HK-2 (cell line): Measurements from ENCODE around the gene RAB29.
A peak's percentile ranks its signal among the peaks of the same experiment; 100 is the strongest.

Experiments used
- DNase-seq: peaks from one replicate; pipeline ENCODE4 v3.0.0-alpha.2; 2018; ENCODE audit not compliant: unreplicated experiment

The RAB29 gene

DNA sequence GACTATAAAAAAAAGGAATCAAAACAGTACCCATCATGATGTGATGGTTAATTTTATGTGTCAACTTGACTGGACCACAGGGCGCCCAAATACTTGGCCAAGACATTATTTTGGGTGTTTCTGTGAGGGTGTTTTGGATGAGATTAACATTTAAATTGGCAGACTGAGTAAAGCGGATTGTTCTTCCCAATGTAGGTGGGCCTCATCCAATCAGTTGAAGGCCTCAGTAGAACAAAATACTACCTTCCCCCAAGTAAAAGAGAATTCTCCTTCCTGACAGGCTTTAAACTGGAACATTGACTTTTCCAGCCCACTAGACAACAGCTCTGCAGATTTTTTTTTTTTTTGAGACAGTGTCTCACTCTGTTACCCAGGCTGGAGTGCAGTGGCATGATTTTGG is 10.7 kb downstream of the RAB29 start:
- DNase-seq: no peak

DNA sequence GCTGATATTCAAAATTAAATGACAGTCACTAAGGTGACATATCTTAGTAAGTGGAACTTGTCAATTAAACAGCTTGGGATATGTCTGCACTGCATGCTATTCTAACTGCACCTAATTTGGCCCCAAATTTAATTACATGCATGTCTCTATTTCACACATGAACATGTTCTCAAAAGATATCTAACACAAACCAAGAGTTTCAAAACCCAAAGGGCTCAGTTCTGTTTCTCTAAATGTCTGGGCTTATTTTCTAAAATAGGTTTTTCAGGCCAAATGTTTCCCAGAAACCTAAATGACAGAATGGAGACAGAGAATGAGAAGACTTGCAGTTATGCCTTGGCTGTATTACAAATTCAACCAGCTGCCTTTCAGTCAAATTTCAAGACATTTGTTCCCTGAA is 11.3 kb downstream of the RAB29 start:
- no peak for DNase-seq

DNA sequence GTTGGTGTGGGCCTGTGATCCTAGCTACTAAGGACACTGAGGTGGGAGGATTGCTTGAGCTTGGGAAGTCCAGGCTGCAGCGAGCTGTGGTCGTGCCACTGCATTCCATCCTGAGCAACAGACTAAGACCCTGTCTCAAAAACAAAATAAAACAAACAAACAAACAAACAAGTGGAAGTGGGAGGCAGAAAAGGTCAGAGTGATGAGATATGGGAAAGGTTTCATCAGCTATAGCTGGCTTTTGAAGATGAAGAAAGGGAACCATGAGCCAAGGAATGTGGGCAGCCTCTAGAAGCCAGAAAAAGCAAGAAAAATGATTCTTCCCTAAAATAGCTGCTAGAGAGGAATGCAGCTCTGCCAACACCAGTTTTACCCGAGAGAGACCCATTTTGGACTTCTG is 14.7 kb downstream of the RAB29 start:
- DNase-seq: no peak

DNA sequence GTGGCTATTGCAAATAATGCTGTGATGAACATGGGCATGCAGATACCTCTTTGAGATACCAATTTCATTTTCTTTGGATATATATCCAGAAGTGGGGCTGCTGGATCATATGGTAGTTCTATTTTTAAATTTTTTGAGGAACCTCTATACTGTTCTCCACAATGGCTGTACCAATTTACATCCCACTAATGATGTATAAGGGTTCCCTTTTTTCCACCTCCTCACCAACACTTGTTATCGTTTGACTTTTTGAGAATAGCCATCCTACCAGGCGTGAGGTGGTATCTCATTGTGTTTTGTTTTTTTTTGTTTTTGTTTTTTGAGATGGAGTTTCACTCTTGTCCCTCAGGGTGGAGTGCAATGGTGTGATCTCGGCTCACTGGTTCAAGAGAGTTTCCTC is 18.7 kb downstream of the RAB29 start:
- no peak for DNase-seq

DNA sequence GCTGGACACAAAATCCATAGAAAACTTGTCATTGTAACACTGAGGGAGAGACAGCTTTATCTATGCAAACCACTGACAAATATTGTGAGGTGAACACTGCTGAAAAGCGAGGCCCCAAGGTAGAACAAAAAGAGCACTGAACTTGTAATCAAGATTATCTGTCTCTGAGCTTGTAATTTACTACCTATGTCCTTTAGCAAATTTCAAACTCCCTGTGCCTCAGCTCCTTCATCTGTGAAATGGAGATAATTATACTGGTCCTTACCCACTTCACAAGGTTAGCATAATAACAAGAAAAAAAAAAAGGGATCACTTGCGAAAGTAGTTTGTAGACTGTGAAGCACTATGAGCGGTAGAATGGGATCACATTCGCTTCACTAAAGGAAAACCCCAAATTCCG is 20.4 kb downstream of the RAB29 start:
- DNase-seq: no peak

DNA sequence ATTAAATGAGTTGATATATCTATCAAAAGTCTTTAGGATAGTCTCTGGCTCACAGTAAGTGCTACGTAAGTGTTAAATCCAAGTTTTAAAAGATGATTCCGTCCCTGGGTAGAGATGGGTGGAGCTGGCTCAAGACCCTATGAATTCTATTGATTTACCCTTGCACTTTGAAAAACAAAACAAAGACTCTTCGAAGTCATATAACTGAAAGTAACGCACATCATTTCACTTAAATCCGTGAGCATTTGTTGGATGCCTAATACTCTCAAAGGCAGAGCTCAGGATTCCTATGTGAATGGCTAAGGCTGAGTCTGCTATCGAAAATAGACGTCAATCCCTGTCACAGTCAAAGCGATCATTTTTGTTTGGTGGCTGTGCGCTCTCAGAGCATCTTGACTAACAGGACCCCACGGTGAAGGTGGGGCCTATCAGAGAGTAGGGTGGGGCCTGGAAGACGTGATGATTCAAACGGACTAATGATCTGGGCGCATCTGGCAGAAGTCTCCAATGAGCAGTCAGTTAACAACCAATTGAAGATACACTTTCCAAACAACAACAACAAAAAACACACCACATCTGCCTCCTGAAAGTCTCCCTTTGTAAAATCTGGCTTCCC is 24.1 kb downstream of the RAB29 start:
- DNase-seq: no peak

DNA sequence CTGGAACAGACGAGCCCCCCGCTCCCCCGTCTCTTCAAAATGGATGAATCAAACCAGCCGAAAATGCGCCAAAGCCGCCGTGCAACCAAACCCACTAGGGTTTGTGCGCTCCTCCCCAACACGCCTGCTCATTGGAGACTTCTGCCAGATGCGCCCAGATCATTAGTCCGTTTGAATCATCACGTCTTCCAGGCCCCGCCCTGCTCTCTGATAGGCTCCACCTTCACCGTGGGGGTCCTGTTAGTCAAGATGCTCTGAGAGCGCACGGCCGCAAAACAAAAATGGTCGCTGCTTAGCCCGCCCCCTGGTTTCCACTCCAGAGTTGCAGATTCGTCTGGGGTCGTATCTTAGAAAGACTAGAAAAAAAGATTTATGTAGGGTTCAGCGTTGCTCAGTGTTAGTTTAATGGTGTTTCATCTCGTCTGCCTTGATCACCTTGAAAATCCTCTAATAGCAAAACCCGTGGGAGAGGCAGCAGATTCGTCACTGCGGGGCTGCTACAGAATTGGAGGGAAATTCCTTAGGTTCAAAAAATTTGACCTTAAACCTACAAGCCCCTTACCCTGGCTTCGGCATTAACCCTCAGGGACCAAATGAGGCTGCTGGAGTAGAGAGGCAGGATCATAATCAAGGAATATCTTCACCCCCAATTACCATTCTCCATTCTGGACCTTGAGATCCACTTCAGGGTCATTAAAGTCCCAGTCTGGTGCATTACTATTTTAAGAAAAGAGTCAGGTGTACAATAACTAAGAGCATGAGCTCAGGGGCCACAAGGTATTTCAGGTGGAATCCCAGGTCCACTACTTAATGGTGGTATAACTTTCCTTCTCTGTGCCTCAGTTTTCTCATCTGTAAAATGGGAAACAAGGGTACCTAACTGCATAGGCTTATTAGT is 24.9 kb downstream of the RAB29 start, which contains the start of gene NUCKS1:
Gene NUCKS1, minus strand, starts transcription at position 45 of the 898 bp plus-strand sequence. CDS start 209 bp downstream, outside the sequence.
- DNase-seq: peak; percentile 99

DNA sequence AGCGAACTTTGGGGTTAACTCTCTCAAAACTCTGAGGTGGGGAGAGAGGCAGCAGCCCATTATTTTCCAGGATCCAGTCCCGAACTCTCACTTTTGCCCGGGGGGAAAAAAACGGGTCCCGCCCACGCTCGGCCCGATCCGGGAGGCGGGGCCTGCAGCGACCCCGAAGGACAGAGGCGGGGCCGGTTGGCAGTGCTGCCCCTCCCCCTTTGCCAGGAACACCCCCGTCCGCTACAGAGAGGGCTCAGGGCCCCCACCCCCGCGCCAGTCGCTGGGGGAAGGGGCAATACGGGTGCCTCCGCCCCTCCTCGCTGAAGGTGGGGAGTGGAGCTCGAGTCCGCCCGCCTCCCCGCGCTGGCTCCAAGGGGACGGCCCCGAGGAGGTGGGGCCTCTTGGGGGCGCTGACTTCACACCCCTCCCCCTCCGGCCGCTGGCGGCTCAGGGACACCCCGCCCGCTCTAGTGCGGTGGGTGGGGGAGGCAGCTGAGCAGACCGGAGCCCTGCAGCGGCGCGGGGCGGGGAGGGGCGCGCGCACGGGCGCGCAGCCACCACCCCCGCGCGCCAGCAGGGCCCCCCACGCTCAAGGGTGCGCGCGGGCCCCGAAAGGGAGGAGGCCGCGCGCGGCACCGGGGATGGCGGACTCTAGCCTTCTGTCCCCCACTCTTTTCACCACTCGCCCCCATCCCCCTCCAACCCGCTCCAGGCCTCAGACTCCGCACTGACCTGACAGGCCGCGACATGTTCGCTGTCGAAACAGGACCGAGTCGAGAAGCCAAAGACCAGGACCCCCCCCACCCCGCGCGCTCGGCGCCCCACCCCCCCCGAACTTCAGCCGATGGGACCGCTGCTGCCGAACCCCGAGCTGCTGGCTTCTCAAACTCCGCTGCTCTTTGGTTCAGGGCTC is 25.8 kb downstream of the RAB29 start:
- DNase-seq: peak; percentile 98

DNA sequence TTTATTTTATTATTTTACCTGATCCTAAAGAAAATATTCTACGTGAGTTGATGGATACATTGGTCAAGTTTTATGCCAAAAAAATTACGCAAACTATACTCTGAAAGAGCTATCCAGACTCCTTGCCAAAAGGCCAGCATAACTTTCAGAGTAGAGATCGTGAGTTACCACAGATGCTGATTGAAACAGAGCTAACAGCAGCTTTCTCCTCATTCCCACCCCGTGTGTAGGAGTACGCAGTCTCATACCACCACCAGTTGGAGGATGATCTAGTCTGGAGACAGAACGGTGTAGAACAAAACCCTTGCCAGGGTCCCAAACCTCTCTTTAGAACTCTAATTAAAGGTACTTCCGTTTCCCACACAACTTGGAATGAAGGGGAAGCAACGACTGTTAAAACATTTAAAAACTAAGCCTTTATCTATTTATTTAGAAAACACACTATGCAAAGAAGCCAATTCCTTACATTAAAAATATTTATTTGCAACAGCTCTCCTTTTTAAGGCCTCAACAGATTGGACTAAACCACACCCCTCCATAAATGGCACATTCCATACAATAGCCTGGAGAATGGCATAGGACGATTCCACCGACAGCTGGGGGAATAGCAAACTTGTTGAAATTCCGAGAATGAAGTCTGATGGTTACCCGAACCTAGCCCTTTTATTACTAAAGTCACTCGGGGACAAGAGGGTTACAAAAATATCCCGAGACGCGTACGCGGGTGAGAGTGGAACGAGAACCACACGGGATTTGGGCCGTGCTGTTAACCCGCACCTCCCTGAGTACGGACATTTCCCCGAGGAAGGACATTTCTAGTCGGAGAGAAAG is 26.7 kb downstream of the RAB29 start:
- no peak for DNase-seq

DNA sequence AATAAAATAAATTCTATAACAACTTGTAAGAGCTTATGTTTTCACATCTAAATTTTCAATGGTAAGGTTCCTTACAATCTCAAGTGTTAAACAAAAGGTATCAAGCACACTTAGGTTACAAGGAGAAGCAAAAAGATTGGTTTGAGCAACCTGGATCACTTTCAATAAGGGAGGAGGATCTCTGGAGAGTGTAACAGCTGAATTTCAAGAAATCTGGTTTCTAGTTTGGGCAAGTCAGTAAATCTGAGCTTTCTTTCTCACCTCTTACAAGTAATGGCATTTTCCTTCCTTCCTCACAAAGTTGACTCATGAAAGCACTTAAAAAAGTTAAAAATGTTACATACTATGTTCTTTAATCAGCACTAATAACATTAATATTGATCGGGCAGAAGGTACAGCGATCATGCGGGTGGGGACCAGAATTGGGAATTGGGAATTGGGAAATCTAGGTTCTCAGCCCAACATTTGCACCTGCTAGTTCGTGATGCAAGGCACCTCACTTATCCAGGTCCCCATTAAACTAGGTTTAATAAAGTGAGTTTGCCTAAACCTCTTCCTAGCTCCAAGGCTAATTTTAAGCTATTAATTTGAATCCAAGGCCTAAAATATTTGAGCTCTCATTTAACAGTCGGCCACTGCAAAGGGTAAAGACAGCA is 28.4 kb downstream of the RAB29 start:
- no peak for DNase-seq

DNA sequence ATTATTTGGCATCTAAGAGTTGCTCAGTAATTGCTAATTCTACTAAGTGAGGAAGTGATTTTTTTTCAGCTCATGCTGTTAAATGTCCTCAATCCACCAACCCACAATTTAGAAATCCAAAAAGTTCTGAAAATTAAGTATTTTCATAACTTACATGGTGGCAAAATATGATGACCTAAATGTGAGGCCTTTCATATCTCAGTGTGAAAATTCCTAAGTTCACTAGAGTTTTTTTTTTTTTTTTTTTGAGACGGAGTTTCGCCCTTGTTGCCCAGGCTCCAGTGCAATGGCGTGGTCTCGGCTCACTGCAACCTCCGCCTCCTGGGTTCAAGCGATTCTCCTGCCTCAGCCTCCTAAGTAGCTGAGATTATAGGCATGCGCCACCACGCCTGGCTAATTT is 30.9 kb downstream of the RAB29 start:
- DNase-seq: no peak

DNA sequence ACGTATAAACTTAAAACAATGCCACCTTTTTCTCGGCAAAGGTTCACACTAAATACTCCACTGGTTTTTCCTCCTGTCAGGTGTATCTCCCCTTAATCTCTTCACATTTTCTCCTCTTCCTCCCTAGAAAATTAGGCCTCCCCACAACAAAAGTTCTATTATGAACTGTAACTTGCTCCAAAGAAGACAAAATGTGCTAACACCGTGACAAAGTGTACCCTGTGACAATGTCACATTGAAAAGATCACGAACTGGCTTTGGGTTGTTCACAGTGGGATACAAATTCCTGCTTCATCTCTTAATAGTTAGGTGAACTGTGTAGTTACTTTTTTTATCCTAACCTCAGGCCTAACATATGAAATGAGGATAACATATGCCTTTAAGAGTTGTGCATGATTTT is 31.3 kb downstream of the RAB29 start:
- no peak for DNase-seq

DNA sequence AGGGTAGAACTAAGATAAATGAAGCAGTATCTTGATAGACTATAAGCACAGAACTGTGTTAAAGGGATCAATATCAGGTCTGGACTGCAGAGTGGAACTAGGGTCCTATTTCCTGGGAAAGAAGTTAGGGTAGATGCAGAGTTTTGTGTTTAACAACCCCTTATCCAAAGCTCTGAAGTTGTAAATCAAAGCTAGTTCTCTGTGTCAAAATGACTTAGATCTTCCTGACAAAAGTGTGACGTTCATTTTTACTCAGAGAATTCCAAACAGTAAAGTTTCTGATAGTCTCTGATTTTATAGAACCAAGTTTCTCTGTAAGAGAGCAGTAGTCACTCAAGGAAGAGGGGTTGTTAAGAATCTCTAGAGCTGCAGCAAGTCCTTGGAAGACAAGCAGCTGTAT is 33.6 kb downstream of the RAB29 start:
- DNase-seq: no peak

DNA sequence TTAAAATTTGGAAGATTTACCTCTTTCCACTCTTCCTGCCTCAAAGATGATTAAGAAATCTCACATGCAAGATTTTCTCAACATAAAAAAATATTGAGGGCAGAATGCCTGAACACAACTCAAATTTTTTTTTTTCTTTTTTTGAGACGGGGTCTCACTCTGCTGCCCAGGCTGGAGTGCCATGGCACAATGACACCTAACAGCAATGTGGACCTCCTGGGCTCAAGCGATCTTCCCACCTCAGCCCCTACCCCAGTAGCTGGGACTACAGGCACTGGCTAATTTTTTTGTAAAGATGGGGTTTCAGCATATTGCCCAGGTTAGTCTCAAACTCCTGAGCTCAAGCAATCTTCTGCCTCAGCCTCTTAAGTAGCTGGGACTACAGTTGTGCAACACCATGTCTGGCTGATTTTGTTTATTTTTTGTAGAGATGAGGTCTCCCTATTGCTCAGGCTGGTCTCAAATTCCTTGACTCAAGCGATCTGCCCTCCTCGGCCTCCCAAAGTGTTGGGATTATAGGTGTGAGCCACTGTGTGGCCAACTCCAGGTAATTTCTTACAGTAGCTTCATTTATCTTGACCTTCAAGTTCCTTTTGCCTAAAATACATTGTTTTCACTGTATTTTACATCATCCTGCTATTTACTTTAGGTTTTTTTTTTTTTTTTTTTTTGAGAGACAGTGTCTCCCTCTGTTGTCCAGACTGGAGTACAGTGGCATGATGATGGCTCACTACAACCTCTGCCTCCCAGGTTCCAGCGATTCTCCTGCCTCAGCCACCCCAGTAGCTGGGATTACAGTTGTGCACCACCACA is 35.7 kb downstream of the RAB29 start:
- no peak for DNase-seq

DNA sequence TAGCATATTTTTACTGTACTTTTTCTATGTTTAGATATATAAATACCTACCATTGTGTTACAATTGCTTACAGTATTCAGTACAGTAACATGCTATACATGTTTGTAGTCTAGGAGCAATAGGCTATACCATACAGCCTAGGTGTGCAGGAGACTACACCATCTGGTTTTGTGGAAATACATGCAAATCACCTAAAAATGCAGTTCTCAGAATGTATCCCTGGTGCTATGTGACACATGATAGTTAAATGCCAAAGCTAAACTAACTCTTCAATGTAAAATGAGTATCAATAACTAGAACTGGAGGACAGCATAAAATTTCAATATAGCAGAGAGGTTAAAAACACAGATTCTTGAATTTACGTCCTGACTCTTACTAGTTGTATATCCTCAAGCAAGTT is 40.1 kb downstream of the RAB29 start:
- DNase-seq: no peak

DNA sequence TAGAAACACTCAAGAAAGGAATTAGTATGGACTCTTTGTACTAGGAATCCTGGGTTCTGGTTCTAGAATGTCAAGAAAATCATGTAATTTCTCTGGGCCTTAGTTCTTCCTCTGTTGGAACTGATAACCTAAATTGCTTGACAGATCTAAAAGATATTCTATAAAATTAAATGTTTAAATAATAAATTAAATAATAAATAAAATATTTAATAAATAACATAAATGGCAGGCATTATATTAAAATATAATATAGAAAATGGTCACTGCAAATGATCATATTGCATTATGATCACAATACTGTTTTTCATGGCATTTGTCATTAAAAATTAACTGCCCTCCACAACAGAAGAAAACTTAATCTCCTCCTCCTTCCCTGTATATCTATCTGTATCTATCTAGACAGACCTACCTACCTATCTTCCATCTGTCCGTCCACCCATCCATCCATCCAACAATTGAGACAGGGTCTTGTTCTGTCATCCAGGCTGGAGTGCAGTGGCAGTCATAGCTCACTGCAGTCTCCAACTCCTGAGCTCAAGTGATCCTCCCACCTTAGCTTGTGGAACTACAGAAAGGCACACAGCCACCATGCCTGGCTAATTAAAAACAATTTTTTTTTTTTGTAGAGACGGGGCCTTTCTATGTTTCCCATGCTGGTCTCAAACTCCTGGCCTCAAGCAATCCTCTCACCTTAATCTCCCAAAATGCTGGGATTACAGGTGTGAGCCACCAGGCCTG is 41.7 kb downstream of the RAB29 start:
- DNase-seq: no peak

DNA sequence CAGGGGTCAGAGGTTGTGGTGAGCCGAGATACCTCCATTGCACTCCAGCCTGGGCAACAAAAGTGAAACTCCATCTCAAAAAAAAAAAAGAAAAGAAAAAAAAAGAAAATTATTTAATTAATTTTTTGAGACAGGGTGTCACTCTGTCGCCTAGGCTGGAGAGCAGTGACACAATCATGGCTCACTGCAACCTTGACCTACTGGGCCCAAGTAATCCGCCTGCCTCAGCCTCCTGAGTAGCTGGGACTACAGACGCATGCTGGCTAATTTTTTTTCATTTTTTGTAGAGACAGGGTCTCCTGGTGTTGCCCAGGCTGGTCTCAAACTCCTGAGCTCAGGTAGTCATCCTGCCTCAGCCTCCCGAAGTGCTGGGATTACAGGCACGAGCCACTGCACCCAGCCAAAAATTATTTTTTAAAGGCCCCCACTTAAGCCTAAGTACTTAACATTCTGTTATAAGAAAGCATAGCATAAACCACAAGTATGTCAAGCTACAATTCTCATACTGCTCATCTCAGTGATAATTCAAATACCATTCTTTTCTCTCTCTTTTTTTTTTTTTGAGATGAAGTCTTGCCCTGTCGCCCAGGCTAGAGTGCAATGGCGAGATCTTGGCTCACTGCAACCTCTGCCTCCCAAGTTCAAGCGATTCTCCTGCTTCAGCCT is 45.2 kb downstream of the RAB29 start:
- no peak for DNase-seq

DNA sequence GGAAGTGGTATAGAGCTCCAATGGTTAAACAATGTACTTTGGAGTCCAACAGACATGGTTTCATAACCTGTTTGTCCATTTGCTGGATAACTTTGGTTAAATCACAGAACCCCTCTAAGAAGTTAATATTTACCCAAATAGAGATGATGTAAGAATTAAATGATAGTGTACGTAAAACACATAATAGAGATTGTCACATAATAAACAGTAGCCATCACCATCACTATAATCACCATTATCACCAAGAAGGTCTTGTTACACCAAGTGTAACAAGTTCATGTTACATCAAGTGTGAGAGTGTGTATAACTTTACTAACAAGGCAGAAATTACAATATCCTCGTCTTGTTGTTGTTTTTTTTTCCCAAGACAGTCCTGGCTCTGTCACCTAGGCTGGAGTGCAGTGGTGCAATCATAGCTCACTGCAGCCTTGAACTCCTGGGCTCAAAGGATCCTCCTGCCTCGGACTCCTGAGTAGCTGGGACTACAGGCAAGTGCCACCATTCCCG is 48.6 kb downstream of the RAB29 start:
- DNase-seq: no peak

DNA sequence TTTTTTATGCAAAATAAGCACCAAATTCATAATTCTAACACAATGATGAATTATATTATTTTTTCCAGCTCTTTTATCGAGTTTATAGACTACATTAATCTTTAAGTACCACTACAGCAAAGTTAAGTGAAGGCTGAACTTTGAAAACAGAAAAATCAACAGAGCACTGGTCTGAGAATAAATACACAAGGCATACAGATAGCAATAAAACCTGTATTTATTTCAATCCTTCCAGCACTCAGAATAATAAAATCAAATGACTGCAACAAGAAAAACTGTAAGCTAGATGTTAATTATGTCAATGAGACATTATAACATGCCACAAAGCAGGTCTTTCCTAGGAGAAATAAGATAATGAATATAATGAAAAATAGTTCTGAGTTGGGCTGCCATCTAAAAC is 49.8 kb downstream of the RAB29 start:
- no peak for DNase-seq
